GM12891 (cell line): ENCODE data around the gene ANKRA2.

Experiments used
- PAX5 ChIP-seq: IDR thresholded peaks from 2 replicates; pipeline ENCODE4 v1.6.1; 2011; ENCODE audit warnings: low read length, moderate library complexity, mild to moderate bottlenecking; ENCODE audit not compliant: insufficient read depth, severe bottlenecking
- POLR2A ChIP-seq: IDR thresholded peaks from 2 replicates; pipeline ENCODE4 v1.6.1; 2011; ENCODE audit warnings: low read depth, low read length, control low read depth
- POLR2AphosphoS5 ChIP-seq: IDR thresholded peaks from 2 replicates; pipeline ENCODE4 v1.6.1; 2011; ENCODE audit warnings: low read depth, low read length, control low read depth
- SPI1 ChIP-seq: IDR thresholded peaks from 2 replicates; pipeline ENCODE4 v1.6.1; 2011; ENCODE audit warnings: low read depth, low read length, control low read depth
- TAF1 ChIP-seq: IDR thresholded peaks from 2 replicates; pipeline ENCODE4 v1.6.1; 2011; ENCODE audit warnings: low read depth, low read length, control low read depth

DNA sequence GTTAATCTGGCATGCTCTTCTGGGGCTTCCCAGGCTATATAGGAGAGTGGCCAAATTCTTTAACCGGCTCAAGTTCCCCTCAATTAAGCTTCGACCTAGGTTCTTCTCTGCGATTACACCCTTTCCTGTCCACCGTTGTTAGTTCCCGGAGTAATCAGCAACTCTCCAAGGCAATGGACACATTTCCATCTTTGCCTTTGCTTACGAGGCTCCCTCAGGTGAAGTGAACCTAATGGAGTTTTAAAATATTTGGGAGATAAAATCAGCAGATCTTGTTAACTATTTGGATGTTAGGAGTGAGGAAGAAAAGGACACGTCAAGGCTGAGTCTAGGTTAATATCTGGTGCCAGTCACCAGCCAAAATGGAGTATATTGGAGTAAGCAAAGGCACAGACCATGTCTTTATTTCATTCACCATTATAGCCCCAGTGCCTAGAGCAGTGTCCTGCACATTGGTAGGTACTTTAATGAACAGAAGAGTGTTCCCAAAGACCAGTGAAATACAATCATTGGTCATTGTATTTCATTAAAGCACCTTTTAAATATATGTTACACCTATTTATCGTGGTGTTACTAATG lies 619 bp upstream of the ANKRA2 start:
- TF ChIP-seq POLR2A = no peak
- TF ChIP-seq POLR2AphosphoS5 = no peak
- TF ChIP-seq TAF1 = no peak
- TF ChIP-seq SPI1 = no peak
- no peak for TF ChIP-seq PAX5
